Chondrocyte (in vitro differentiated cells): Measurements from ENCODE around the gene SLCO3A1. TPM values are rescaled to one million over a fixed set of nuclear protein-coding genes. Genes with fewer than 3 reads are reported as not detected.

Source experiments
- DNase-seq: peaks from one replicate; pipeline ENCODE4 v3.0.0; 2021; ENCODE audit warnings: mixed read lengths, low spot score
- H3K27ac Mint-ChIP-seq: one replicate; pipeline ENCODE4 v1.8.0; 2021; ENCODE audit warnings: mild to moderate bottlenecking, moderate library complexity, mixed read lengths; ENCODE audit not compliant: unreplicated experiment
- H3K27me3 Mint-ChIP-seq: 2 replicates; pipeline ENCODE4 v1.8.0; 2021; ENCODE audit warnings: low read depth, mixed read lengths
- H3K36me3 Mint-ChIP-seq: 2 replicates; pipeline ENCODE4 v1.8.0; 2021; ENCODE audit warnings: low read depth, mixed read lengths
- H3K4me1 Mint-ChIP-seq: 2 replicates; pipeline ENCODE4 v1.8.0; 2021; ENCODE audit warnings: low read depth, mild to moderate bottlenecking, mixed read lengths
- H3K4me3 Mint-ChIP-seq: one replicate; pipeline ENCODE4 v1.8.0; 2021; ENCODE audit warnings: mild to moderate bottlenecking, moderate library complexity, mixed read lengths; ENCODE audit not compliant: unreplicated experiment
- H3K9me3 Mint-ChIP-seq: 2 replicates; pipeline ENCODE4 v1.8.0; 2021; ENCODE audit warnings: low read depth, mixed read lengths
- CTCF ChIP-seq: fragments of 200-600 bp; sonication (generic); IDR thresholded peaks from 2 replicates; pipeline ENCODE4 v1.5.0; 2021; ENCODE audit warnings: antibody characterized with exemption, mild to moderate bottlenecking, moderate library complexity
- total RNA-seq: library from RNA; stranded (reverse); gene quantifications from 3 replicates; pipeline ENCODE4 v1.2.1, GENCODE V29; 2021

Gene SLCO3A1
- total RNA-seq, 1 donor from 2014 or later, result 3.7 TPM

DNA sequence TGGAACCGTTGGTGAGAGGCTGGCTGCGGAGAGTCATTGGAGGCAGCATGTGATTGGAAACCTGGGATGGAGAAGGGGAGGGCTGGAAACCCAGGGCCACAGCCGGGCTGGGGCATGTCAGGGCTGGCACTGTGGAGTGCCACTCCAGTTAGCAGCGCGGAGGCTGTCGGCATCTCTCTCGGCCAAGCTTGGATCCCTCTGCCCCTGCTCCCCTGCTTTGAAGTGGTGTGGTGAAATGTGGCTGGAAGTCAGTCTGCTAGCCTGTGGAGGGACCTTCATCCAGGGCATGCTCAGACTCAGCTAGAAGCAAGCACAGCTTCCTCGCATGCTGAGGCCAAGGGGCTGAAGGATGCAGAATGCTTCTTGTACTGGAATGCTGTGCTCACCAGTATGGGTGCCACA lies 13.5 kb downstream of the SLCO3A1 start:
- no peak overlapping the region for H3K4me3 Mint-ChIP-seq
- H3K36me3 Mint-ChIP-seq, result no peaks in the 10 kb centered on the region
- peaks cover 7% of the 10 kb centered on the region for H3K9me3 Mint-ChIP-seq
- no peak for TF ChIP-seq CTCF
- H3K4me1 Mint-ChIP-seq, result peaks cover 2% of the 10 kb centered on the region
- DNase-seq, result no peak
- H3K27me3 Mint-ChIP-seq, result peaks cover 15% of the 10 kb centered on the region
- H3K27ac Mint-ChIP-seq, result no peak overlapping the region

GRCh38 chr15:91867581-91868026 lies 14.1 kb downstream of the SLCO3A1 start:
- no peak overlapping the region for H3K27ac Mint-ChIP-seq

GRCh38 chr15:91870876-91871537 lies 17.5 kb downstream of the SLCO3A1 start:
- Mint-ChIP-seq H3K4me3 (no peak overlapping the region), H3K27me3 (peaks cover 3% of the 10 kb centered on the region), H3K9me3 (peaks cover 7% of the 10 kb centered on the region), H3K4me1 (peaks cover 2% of the 10 kb centered on the region), H3K27ac (no peak overlapping the region), H3K36me3 (no peaks in the 10 kb centered on the region)
- TF ChIP-seq CTCF, result no peak
- DNase-seq, result no peak

More at GRCh38 chr15:91867581-91868026, 14.1 kb downstream of the SLCO3A1 start:
- no peak for DNase-seq
- H3K4me1 Mint-ChIP-seq, result peaks cover 2% of the 10 kb centered on the region
- H3K27me3 Mint-ChIP-seq, result peaks cover 15% of the 10 kb centered on the region
- TF ChIP-seq CTCF, result no peak
- no peak overlapping the region for H3K4me3 Mint-ChIP-seq
- H3K9me3 Mint-ChIP-seq, result peaks cover 7% of the 10 kb centered on the region
- no peaks in the 10 kb centered on the region for H3K36me3 Mint-ChIP-seq

DNA sequence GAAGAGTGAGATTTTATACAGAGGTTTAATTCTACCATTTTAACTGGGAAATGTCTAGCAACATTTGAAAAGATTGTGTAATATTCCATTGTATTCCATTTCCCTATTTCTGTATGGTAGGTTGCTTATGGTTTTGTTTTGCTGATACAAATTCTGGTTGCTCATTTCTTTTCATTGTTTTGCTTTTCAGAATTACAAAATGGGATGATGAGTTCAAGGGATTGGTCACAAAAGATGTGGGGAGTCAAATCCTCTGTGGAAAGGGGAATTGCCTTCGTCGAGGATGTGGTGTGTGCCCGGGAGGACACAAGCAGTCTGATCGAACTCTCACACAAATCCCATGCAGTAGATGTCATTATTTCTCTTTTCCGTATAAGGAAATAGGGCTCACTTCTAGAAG lies 18.3 kb downstream of the SLCO3A1 start:
- H3K36me3 Mint-ChIP-seq, result no peaks in the 10 kb centered on the region
- TF ChIP-seq CTCF, result no peak
- peaks cover 7% of the 10 kb centered on the region for H3K9me3 Mint-ChIP-seq
- H3K4me1 Mint-ChIP-seq, result peaks cover 2% of the 10 kb centered on the region
- H3K4me3 Mint-ChIP-seq, result no peak overlapping the region
- peaks cover 3% of the 10 kb centered on the region for H3K27me3 Mint-ChIP-seq
- DNase-seq, result no peak
- H3K27ac Mint-ChIP-seq, result no peak overlapping the region

- no peak for DNase-seq
- H3K36me3 Mint-ChIP-seq, result no peaks in the 10 kb centered on the region
- H3K9me3 Mint-ChIP-seq, result peaks cover 7% of the 10 kb centered on the region
- H3K27ac Mint-ChIP-seq, result no peak overlapping the region
- TF ChIP-seq CTCF, result no peak
- H3K4me3 Mint-ChIP-seq, result no peak overlapping the region
- H3K4me1 Mint-ChIP-seq, result peaks cover 1% of the 10 kb centered on the region
- H3K27me3 Mint-ChIP-seq, result peaks cover 3% of the 10 kb centered on the region
Observed at GRCh38 chr15:91872356-91873137, 19.0 kb downstream of the SLCO3A1 start.
